ENCODE results near the gene SMG1. TPM values are rescaled to one million over a fixed set of nuclear protein-coding genes. Genes with fewer than 3 reads are reported as not detected.
"Not testable (repeated sequence)": the region's sequence is repeated elsewhere in the genome, so short reads cannot be mapped to it uniquely, and the experiment has no call there.

Gene SMG1
- total RNA-seq, 1 experiment from 2014 or later, result 96.4 TPM

GRCh38 chr16:18767217-18767616 lies 159.0 kb downstream of the SMG1 start:
- not testable (repeated sequence) for H3K4me2 ChIP-seq (ENCODE audit: insufficient read depth, insufficient read length, low read length); H3K4me1 Mint-ChIP-seq

GRCh38 chr16:18762713-18763112 lies 163.5 kb downstream of the SMG1 start:
- H3K14ac ChIP-seq (ENCODE audit: insufficient read depth, low read length); H3K23ac ChIP-seq (ENCODE audit: insufficient read length, low read depth, low read length); H3K27ac ChIP-seq (ENCODE audit: insufficient read length, low read depth, low read length); H3K23me2 ChIP-seq (ENCODE audit: insufficient read length, low read depth, low read length, poor library complexity, severe bottlenecking); H3K4me3 Mint-ChIP-seq; H3K4ac ChIP-seq (ENCODE audit: low read depth, low read length); H3K18ac ChIP-seq (ENCODE audit: insufficient read length, low read depth, low read length); H3K79me2 ChIP-seq (ENCODE audit: insufficient read depth, low read length); H3T11ph ChIP-seq (ENCODE audit: low read length); H2AK5ac ChIP-seq (ENCODE audit: insufficient read length, low read length); H3K36me3 Mint-ChIP-seq (ENCODE audit: insufficient read depth in 1 of 3, low read depth in 3 of 3); H3K9me3 ChIP-seq (ENCODE audit: control insufficient read depth, low read depth, low read length); DNase-seq; H2AFZ ChIP-seq (ENCODE audit: low read length); H3K27me3 Mint-ChIP-seq (ENCODE audit: low read depth); H3K27me3 ChIP-seq (ENCODE audit: insufficient read depth, low read length); H2BK5ac ChIP-seq (ENCODE audit: insufficient read length, low read length); H3K56ac ChIP-seq (ENCODE audit: insufficient read length, low read depth, low read length); H4K8ac ChIP-seq (replicated peaks; ENCODE audit: insufficient read length, low read depth, low read length); H3K79me1 ChIP-seq (ENCODE audit: insufficient read depth, low read depth, low read length, poor library complexity, severe bottlenecking); H2BK120ac ChIP-seq (ENCODE audit: low read depth, low read length, poor library complexity, severe bottlenecking); H3K9ac ChIP-seq (ENCODE audit: extremely low read depth, insufficient read length, low read length); H2BK12ac ChIP-seq (ENCODE audit: insufficient read length, low read depth, low read length); H3K27ac Mint-ChIP-seq; H3K4me1 Mint-ChIP-seq; H2BK15ac ChIP-seq (ENCODE audit: low read depth, low read length); H4K5ac ChIP-seq (ENCODE audit: insufficient read length, low read depth, low read length); H4K91ac ChIP-seq (ENCODE audit: insufficient read length, low read depth, low read length); H3K4me1 ChIP-seq (ENCODE audit: insufficient read depth, low read length); H4K20me1 ChIP-seq (ENCODE audit: control insufficient read depth, insufficient read depth, insufficient read length); H3K9me3 Mint-ChIP-seq; H2BK20ac ChIP-seq (ENCODE audit: low read depth, low read length, poor library complexity, severe bottlenecking); H3K4me2 ChIP-seq (ENCODE audit: insufficient read depth, insufficient read length, low read length): not testable (repeated sequence)
- no CpG with 5 or more reads among the region's 5 CpGs for WGBS (ENCODE audit: extremely low coverage, insufficient read length, low lambda C conversion rate)

More at GRCh38 chr16:18767217-18767616, 159.0 kb downstream of the SMG1 start:
- H3K27ac Mint-ChIP-seq; H3K36me3 Mint-ChIP-seq (ENCODE audit: insufficient read depth in 1 of 3, low read depth in 3 of 3); DNase-seq; H3K18ac ChIP-seq (ENCODE audit: insufficient read length, low read depth, low read length); H3K9me3 Mint-ChIP-seq; H2BK12ac ChIP-seq (ENCODE audit: insufficient read length, low read depth, low read length); H4K20me1 ChIP-seq (ENCODE audit: control insufficient read depth, insufficient read depth, insufficient read length); H3K27me3 Mint-ChIP-seq (ENCODE audit: low read depth); H2AK5ac ChIP-seq (ENCODE audit: insufficient read length, low read length); H3K4me3 Mint-ChIP-seq; H4K5ac ChIP-seq (ENCODE audit: insufficient read length, low read depth, low read length); H2AFZ ChIP-seq (ENCODE audit: low read length); H3K79me1 ChIP-seq (ENCODE audit: insufficient read depth, low read depth, low read length, poor library complexity, severe bottlenecking); H3K14ac ChIP-seq (ENCODE audit: insufficient read depth, low read length); H2BK15ac ChIP-seq (ENCODE audit: low read depth, low read length); H3K27me3 ChIP-seq (ENCODE audit: insufficient read depth, low read length); H3T11ph ChIP-seq (ENCODE audit: low read length); H2BK5ac ChIP-seq (ENCODE audit: insufficient read length, low read length); H3K4me1 ChIP-seq (ENCODE audit: insufficient read depth, low read length); H4K8ac ChIP-seq (replicated peaks; ENCODE audit: insufficient read length, low read depth, low read length); H3K4ac ChIP-seq (ENCODE audit: low read depth, low read length); H2BK20ac ChIP-seq (ENCODE audit: low read depth, low read length, poor library complexity, severe bottlenecking); H2BK120ac ChIP-seq (ENCODE audit: low read depth, low read length, poor library complexity, severe bottlenecking); H4K91ac ChIP-seq (ENCODE audit: insufficient read length, low read depth, low read length); H3K27ac ChIP-seq (ENCODE audit: insufficient read length, low read depth, low read length); H3K79me2 ChIP-seq (ENCODE audit: insufficient read depth, low read length); H3K9ac ChIP-seq (ENCODE audit: extremely low read depth, insufficient read length, low read length); H3K56ac ChIP-seq (ENCODE audit: insufficient read length, low read depth, low read length); H3K9me3 ChIP-seq (ENCODE audit: control insufficient read depth, low read depth, low read length); H3K23ac ChIP-seq (ENCODE audit: insufficient read length, low read depth, low read length); H3K23me2 ChIP-seq (ENCODE audit: insufficient read length, low read depth, low read length, poor library complexity, severe bottlenecking): not testable (repeated sequence)
- WGBS (ENCODE audit: extremely low coverage, insufficient read length, low lambda C conversion rate), result no CpG with 5 or more reads among the region's 7 CpGs
